Esophagus squamous epithelium (tissue), 4 donors: Measurements from ENCODE around the gene TFAM.

ENCODE experiments used
- CTCF ChIP-seq, 6 experiments: fragments of 450-650 bp in 4 of 6; fragments of 200-600 bp in 2 of 6; sonication (generic) in 2 of 6; IDR thresholded peaks; one replicate each; pipeline ENCODE4 v1.5.1; 2016 to 2019; ENCODE audit warnings: antibody characterized with exemption in 6 of 6, mild to moderate bottlenecking in 4 of 6, moderate library complexity in 4 of 6
- POLR2A ChIP-seq, 4 donors: fragments of 450-650 bp; IDR thresholded peaks; one replicate each; pipeline ENCODE4 v1.6.1; 2017; ENCODE audit warnings: antibody characterized with exemption in 4 of 4, mild to moderate bottlenecking in 4 of 4, moderate library complexity in 3 of 4

- TF ChIP-seq POLR2A (IDR thresholded peaks at IDR 0.05), result no peak
- no peak for TF ChIP-seq CTCF (IDR thresholded peaks at IDR 0.05)
These were observed 18.8 kb downstream of the TFAM start for GRCh38 chr10:58404001-58404400.
